ENCODE measurements around the gene ITPR1.

The ITPR1 gene

GRCh38 chr3:4529876-4530588 is 36.9 kb downstream of the ITPR1 start:
- no peak for DNase-seq (ENCODE audit: low read depth in 2 of 3, low spot score in 1 of 3)

GRCh38 chr3:4531478-4532025 is 38.4 kb downstream of the ITPR1 start:
- no peak for DNase-seq (ENCODE audit: low read depth in 2 of 3, low spot score in 1 of 3)

- no peak for DNase-seq (ENCODE audit: low read depth in 2 of 3, low spot score in 1 of 3)
Observed at GRCh38 chr3:4532535-4533112, 39.5 kb downstream of the ITPR1 start.

GRCh38 chr3:4533489-4534443 is 40.6 kb downstream of the ITPR1 start:
- no peak for DNase-seq (ENCODE audit: low read depth in 2 of 3, low spot score in 1 of 3)

- no peak for DNase-seq (ENCODE audit: low read depth in 2 of 3, low spot score in 1 of 3)
Observed at GRCh38 chr3:4534906-4535305, 41.8 kb downstream of the ITPR1 start.

GRCh38 chr3:4536260-4536659 is 43.1 kb downstream of the ITPR1 start:
- no peak for DNase-seq (ENCODE audit: low read depth in 2 of 3, low spot score in 1 of 3)

- no peak for DNase-seq (ENCODE audit: low read depth in 2 of 3, low spot score in 1 of 3)
Observed at GRCh38 chr3:4540267-4540666, 47.1 kb downstream of the ITPR1 start.

GRCh38 chr3:4543110-4543509 is 50.0 kb downstream of the ITPR1 start:
- no peak for DNase-seq (ENCODE audit: low read depth in 2 of 3, low spot score in 1 of 3)

- no peak for DNase-seq (ENCODE audit: low read depth in 2 of 3, low spot score in 1 of 3)
Observed at GRCh38 chr3:4546346-4547178, 53.4 kb downstream of the ITPR1 start.

GRCh38 chr3:4547799-4548198 is 54.7 kb downstream of the ITPR1 start:
- DNase-seq (ENCODE audit: low read depth in 2 of 3, low spot score in 1 of 3), result no peak

- DNase-seq (ENCODE audit: low read depth in 2 of 3, low spot score in 1 of 3), result no peak
Observed at GRCh38 chr3:4548356-4548755, 55.2 kb downstream of the ITPR1 start.

- no peak for DNase-seq (ENCODE audit: low read depth in 2 of 3, low spot score in 1 of 3)
Observed at GRCh38 chr3:4548780-4549179, 55.6 kb downstream of the ITPR1 start.

- DNase-seq (ENCODE audit: low read depth in 2 of 3, low spot score in 1 of 3), result no peak
Observed at GRCh38 chr3:4549896-4550295, 56.7 kb downstream of the ITPR1 start.

GRCh38 chr3:4551051-4551711 is 58.0 kb downstream of the ITPR1 start:
- no peak for DNase-seq (ENCODE audit: low read depth in 2 of 3, low spot score in 1 of 3)

GRCh38 chr3:4551794-4552442 is 58.8 kb downstream of the ITPR1 start:
- DNase-seq (ENCODE audit: low read depth in 2 of 3, low spot score in 1 of 3), result no peak

GRCh38 chr3:4552811-4553210 is 59.7 kb downstream of the ITPR1 start:
- DNase-seq (ENCODE audit: low read depth in 2 of 3, low spot score in 1 of 3), result no peak

GRCh38 chr3:4561661-4562060 is 68.5 kb downstream of the ITPR1 start:
- no peak for DNase-seq (ENCODE audit: low read depth in 2 of 3, low spot score in 1 of 3)

- no peak for DNase-seq (ENCODE audit: low read depth in 2 of 3, low spot score in 1 of 3)
Observed at GRCh38 chr3:4562595-4562994, 69.4 kb downstream of the ITPR1 start.

- no peak for DNase-seq (ENCODE audit: low read depth in 2 of 3, low spot score in 1 of 3)
Observed at GRCh38 chr3:4564270-4564669, 71.1 kb downstream of the ITPR1 start.

Measured in stimulated activated CD4-positive, alpha-beta T cell treated with anti-CD3 and anti-CD28 coated beads, Interleukin-12 subunit alpha, Interleukin-12 subunit beta, amount 100 ng/mL, for 48 hours (primary cell).